Dermis microvascular lymphatic vessel endothelial cell (primary cell): ENCODE data around the gene SPRR2E. TPM values are rescaled to one million over a fixed set of nuclear protein-coding genes. Genes with fewer than 3 reads are reported as not detected.
"Not testable (repeated sequence)": the region's sequence is repeated elsewhere in the genome, so short reads cannot be mapped to it uniquely, and the experiment has no call there.

ENCODE experiments used
- DNase-seq, 2 donors: peaks; one replicate each; pipeline versions ENCODE4 v3.0.0 to v3.0.0-alpha.2; 2010; ENCODE audit warnings: low read depth in 2 of 2
- total RNA-seq: library from RNA; depleted of rRNA; stranded (reverse); fragments of >200 nt; gene quantifications from 2 replicates; pipeline ENCODE4 v1.2.1, GENCODE V29; 2014

SPRR2E gene
- total RNA-seq, 1 donor from 2014 or later: not detected

DNA sequence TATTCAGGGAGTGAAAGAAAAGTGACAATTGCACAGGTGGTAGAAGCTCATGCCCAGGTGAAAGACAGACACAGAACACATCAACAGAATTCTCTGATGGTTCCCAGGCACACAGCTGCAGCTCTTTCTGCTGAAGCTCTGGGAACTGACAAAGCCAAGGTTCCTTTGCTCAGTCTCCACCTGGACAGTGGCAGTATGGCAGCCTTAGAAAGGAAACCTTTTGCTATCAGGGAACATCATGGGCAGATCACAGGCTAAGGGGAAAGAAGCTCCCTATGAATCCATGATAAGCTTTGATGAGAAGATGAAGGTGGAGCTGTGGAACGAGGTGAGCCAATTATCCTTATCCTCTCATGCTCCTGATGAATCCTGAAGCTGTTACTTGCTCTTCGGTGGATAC, 24.1 kb downstream of the SPRR2E start:
- DNase-seq: no peak

DNA sequence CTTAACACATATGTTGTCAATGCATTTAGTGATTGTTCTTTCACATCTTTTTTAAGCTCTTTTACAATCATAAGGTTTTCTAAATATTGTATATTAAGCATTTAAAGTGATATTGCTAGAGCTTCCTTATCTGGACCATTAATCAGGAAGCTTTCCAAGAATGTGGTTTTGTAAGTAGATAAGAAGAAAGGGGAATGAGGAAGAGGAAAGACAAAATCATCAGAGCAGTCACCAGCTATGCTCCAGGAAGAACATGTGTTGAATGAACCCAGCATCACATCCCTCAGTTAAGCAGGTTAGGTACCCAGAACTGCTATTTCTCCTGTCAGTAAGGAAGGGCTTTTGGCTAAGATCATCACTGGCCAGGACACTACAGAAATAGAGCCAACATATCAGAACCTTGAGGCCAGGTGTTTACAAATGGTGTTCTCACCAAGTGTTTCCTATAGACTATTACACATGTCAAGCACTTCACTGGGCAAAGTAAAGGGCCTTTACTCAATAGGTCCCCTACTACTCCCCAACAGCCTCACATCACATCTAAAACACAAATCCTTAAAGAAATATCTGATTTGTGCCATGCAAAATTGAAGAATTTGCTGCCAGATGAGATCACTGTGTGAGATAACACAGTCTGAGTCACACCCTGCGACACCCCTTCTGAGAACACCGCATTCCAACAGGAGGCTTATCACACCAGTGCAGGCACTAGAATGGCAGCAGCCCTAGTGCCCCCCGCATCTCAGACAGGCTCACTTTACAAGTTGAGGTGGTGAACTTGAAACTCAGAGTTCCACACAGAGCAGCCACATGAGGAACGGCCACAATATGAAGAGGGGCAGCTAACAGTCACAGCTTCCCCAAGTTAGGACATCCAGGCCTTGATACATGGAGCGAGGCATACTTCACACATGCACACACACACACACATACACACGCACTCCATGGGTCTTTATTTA, 35.2 kb downstream of the SPRR2E start:
- DNase-seq: no peak

DNA sequence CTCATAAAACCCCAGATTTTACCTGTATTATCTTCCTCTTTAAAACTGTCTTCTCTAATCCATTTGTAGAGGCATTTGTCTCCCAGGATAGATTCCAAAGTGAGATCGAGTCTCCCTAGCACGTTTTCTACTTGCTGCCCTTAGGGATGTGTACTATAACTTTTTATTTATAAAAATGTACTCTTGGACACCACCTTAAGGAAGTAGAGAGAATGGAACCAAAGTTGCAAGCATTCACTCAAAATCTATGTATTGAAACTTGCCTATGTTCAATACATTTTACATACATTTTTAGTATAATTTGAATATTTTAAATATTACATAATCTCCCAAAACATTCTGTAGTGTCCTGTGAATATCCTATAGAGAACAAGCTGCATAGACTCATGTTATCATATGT, 36.2 kb downstream of the SPRR2E start:
- DNase-seq: no peak

DNA sequence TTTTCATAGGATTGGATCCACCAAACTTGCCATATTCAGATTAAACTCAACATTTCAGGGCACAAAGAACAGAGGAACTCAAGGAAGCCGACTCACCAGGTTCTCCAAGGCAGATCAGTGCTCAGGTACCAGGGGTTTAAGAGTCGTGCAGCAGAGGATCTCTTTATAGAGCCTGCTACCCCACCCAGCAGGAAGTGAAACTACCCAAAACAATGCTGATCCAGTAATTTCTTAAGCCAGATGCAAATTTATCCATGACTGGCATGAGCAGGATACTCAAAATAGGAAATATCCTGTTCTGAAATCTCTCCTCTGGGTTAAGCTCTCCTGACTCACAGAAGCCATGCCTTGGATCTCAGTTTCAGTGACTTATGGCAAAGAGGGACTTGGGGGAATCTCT, 37.0 kb downstream of the SPRR2E start, which contains the start of gene SPRR2A:
TSS of gene SPRR2A (minus strand) at position 138 of the 400 bp plus-strand sequence. CDS start 777 bp downstream, outside the sequence.
- no peak for DNase-seq

DNA sequence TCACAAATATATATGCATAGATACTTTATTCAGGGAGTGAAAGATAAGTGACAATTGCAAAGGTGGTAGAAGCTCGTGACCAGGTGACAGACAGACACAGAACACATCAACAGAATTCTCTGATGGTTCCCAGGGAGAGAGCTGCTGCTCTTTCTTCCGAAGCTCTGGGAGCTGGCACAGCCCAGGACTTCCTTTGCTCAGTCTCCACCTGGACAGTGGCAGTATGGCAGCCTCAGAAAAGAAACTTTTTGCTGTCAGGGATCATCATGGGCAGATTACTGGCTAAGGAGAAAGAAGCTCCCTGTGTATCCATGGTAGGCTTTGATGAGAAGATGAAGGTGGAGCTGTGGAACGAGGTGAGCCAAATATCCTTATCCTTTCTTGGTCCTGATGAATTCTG, 38.2 kb downstream of the SPRR2E start:
- DNase-seq: not testable (repeated sequence)

DNA sequence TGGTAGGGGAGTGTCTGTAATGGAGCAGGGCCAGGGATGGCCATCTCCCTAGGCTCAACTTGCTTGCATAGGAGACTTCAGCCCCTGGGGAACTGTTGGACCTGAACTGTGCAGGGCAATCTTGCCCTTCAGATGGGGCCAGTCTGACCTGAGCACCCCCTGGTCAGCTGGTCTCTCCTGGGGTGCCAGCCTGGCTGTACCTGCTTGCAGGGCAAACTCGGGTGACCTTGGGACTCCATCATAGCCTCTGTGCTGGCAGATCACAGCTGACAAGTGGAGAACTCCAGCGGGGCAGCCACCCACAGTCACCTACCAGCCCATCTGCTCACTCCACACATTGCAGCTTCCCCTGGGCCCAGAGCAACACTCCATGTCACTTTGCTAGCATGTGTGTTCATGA, 45.1 kb downstream of the SPRR2E start:
- no peak for DNase-seq

Other genes with a start within 250 kb of the SPRR2E start
- gene LCE7A, start 234.5 kb downstream of the SPRR2E start, total RNA-seq: not detected in 2 replicates
- not detected in 2 replicates for gene SMCP, start 216.2 kb downstream of the SPRR2E start, total RNA-seq
- not detected in 2 replicates for gene IVL, start 186.0 kb downstream of the SPRR2E start, total RNA-seq
- gene SPRR5, start 147.3 kb downstream of the SPRR2E start, total RNA-seq: not detected in 2 replicates
- not detected in 2 replicates for gene SPRR4, start 123.9 kb downstream of the SPRR2E start, total RNA-seq
- not detected in 2 replicates for gene SPRR1A, start 110.4 kb downstream of the SPRR2E start, total RNA-seq
- gene SPRR3, start 92.8 kb downstream of the SPRR2E start, total RNA-seq: not detected in 2 replicates
- gene SPRR1B, start 63.3 kb downstream of the SPRR2E start, total RNA-seq: not detected in 2 replicates
- not detected in 2 replicates for gene SPRR2D, start 53.4 kb downstream of the SPRR2E start, total RNA-seq
- gene SPRR2A, start 37.0 kb downstream of the SPRR2E start, total RNA-seq: not detected in 2 replicates
- gene SPRR2B, start 22.9 kb downstream of the SPRR2E start, total RNA-seq: not detected in 2 replicates
- gene SPRR2F, start 19.0 kb upstream of the SPRR2E start, total RNA-seq: not detected in 2 replicates
- gene SPRR2G, start 56.4 kb upstream of the SPRR2E start, total RNA-seq: not detected in 2 replicates
- not detected in 2 replicates for gene LELP1, start 108.9 kb upstream of the SPRR2E start, total RNA-seq
- gene PRR9, start 123.1 kb upstream of the SPRR2E start, total RNA-seq: under 0.01 TPM in 1 of 2 replicates, not detected in the other
- gene LORICRIN, start 165.2 kb upstream of the SPRR2E start, total RNA-seq: not detected in 2 replicates
- gene PGLYRP3, start 218.4 kb upstream of the SPRR2E start, total RNA-seq: not detected in 2 replicates